Measurements from ENCODE around the gene CASP8AP2. TPM values are rescaled to one million over a fixed set of nuclear protein-coding genes. Genes with fewer than 3 reads are reported as not detected.

Gene CASP8AP2
- total RNA-seq, 1 donor from 2014 or later = 59.0 TPM

DNA sequence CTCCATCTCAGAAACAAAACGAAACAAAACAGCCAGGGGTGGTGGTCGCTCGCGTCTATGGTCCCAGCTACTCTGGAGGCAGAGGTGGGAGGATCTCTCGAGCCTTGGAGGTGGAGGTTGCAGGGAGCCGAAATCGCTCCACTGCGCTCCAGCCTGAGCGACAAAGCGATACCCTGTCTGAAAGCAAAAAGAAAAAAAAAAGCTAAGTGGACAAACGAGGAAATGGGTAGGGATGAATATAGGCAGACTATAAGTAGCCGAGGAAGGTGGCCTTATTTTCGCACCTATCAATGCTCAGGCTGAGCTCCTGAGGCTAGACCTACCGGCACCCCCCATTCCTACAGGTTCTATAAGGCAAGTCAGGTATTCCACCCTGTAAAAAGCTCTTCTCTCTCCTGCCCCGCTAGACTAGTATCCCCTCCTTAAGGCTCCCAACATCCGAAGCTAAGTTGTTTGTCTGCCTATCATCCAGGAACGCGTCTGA lies 650 bp upstream of the CASP8AP2 start:
- Histone ChIP-seq H2AFZ (replicated peaks) (peak overlapping the region; percentile 89), H3K36me3 (peaks cover 2% of the 10 kb centered on the region), H3K79me2 (ENCODE audit: low read depth) (peaks cover 42% of the 10 kb centered on the region), H3K4me3 (peak overlapping the region; percentile 74), H3K27me3 (no peaks in the 10 kb centered on the region), H3F3A (ENCODE audit: low read depth) (peaks cover 11% of the 10 kb centered on the region), H4K20me1 (ENCODE audit: low read depth) (no peaks in the 10 kb centered on the region), H3K4me2 (peak overlapping the region; percentile 75), H3K9ac (no peak overlapping the region), H3K27ac (no peak overlapping the region), H3K9me3 (ENCODE audit: low read depth) (no peaks in the 10 kb centered on the region), H3K4me1 (peaks cover 3% of the 10 kb centered on the region)
- Mint-ChIP-seq H3K4me1 (peaks cover 15% of the 10 kb centered on the region), H3K27me3 (ENCODE audit: insufficient read depth, low read depth) (no peaks in the 10 kb centered on the region), H3K9me3 (no peaks in the 10 kb centered on the region), H3K4me3 (peak overlapping the region; percentile 98), H3K27ac (peak overlapping the region; percentile 47), H3K36me3 (peaks cover 7% of the 10 kb centered on the region)
- peak; percentile 9 for DNase-seq (ENCODE audit: low spot score)
- TF ChIP-seq, protein P1, sequence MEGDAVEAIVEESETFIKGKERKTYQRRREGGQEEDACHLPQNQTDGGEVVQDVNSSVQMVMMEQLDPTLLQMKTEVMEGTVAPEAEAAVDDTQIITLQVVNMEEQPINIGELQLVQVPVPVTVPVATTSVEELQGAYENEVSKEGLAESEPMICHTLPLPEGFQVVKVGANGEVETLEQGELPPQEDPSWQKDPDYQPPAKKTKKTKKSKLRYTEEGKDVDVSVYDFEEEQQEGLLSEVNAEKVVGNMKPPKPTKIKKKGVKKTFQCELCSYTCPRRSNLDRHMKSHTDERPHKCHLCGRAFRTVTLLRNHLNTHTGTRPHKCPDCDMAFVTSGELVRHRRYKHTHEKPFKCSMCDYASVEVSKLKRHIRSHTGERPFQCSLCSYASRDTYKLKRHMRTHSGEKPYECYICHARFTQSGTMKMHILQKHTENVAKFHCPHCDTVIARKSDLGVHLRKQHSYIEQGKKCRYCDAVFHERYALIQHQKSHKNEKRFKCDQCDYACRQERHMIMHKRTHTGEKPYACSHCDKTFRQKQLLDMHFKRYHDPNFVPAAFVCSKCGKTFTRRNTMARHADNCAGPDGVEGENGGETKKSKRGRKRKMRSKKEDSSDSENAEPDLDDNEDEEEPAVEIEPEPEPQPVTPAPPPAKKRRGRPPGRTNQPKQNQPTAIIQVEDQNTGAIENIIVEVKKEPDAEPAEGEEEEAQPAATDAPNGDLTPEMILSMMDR (IDR thresholded peaks at IDR 0.05) = no peak
- TF ChIP-seq EZH2phosphoT487 (IDR thresholded peaks at IDR 0.05) (no peak), EZH2 (IDR thresholded peaks at IDR 0.05) (no peak)

DNA sequence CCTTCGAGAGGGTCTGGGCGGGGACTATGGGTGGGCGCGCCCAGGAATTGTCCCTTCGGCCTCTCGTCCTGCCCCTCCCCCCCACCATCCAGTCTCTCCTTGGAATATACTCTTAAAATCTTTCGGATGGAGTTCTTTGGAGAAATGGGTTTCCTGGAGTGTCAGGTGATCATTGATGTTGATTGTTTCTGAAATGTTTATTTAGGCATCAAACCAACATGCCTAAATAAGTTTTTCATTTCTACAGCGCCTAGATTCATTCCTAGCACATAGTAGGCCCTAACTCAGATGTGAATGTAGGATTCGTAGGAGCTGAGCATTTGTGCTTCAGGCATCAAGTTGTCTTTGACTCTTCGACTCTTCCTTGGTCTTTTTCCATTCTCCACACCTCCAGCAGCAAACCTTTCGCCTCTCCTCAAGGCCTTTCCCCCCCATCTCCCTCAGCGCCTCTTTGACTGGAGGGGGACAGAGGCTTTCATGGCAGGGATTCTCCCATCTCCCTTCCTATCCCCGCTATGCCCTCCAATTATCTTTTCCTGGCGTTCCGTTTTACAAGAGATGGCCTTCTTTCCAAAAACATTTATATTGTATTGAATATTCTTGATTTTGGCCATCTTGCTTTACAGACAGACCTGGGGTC lies 610 bp downstream of the CASP8AP2 start:
- Histone ChIP-seq H3K4me1 (peaks cover 3% of the 10 kb centered on the region), H3K9ac (peak overlapping the region; percentile 80), H4K20me1 (ENCODE audit: low read depth) (no peaks in the 10 kb centered on the region), H3K36me3 (peaks cover 2% of the 10 kb centered on the region), H3K4me3 (peak overlapping the region; percentile 74), H3K9me3 (ENCODE audit: low read depth) (no peaks in the 10 kb centered on the region), H3K4me2 (peak overlapping the region; percentile 91), H3K27me3 (no peaks in the 10 kb centered on the region), H2AFZ (replicated peaks) (peak overlapping the region; percentile 83), H3K27ac (peak overlapping the region; percentile 74), H3F3A (ENCODE audit: low read depth) (peaks cover 11% of the 10 kb centered on the region), H3K79me2 (ENCODE audit: low read depth) (peaks cover 55% of the 10 kb centered on the region)
- Mint-ChIP-seq H3K36me3 (peaks cover 11% of the 10 kb centered on the region), H3K9me3 (no peaks in the 10 kb centered on the region), H3K4me3 (peak overlapping the region; percentile 98), H3K27ac (peak overlapping the region; percentile 68), H3K4me1 (peaks cover 15% of the 10 kb centered on the region), H3K27me3 (ENCODE audit: insufficient read depth, low read depth) (no peaks in the 10 kb centered on the region)
- TF ChIP-seq EZH2 (IDR thresholded peaks at IDR 0.05) (no peak), EZH2phosphoT487 (IDR thresholded peaks at IDR 0.05) (no peak)
- TF ChIP-seq, protein P1 (IDR thresholded peaks at IDR 0.05) = no peak
- DNase-seq (ENCODE audit: low spot score) = peak; percentile 20

DNA sequence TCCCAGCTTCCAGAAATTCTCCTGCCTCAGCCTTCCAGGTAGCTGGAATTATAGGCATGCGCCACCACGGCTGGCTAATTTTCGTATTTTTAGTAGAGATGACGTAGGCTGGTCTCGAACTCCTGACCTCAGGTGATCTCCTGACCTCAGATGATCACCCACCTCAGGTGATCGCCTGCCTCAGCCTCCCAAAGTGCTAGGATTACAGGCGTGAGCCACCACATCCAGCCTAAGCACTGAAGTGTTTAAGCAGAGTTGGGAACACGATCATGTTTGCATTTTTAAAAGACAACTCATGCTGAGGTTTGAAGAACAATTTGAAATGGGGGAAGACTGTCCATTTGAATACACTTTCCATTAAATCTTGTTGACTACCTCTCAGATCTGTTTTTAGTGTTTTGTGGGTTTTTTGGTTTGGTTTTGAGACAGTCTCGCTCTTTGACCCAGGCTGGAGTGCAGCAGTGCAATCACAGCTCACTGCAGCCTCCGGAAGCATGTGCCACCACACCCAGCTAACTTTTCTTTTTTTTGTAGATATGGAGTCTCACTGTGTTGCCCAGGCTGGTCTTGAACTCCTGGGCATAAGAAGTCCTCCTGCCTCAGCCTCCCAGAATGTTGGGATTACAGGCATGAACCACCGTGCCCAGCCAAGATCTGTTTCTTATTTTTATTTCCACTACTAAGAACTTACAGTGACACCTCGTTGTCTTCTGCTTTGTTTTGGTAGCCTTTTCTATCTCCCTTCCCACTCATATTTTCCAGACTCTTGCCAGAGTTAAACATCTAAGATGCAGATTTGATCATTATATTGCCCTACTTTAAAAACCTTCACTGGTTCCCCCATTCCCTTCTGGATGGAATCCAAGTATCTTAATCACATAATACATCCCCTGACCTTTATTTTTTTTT lies 5.5 kb downstream of the CASP8AP2 start:
- Mint-ChIP-seq H3K9me3 (no peaks in the 10 kb centered on the region), H3K27me3 (ENCODE audit: insufficient read depth, low read depth) (no peaks in the 10 kb centered on the region), H3K27ac (no peak overlapping the region), H3K36me3 (peaks cover 30% of the 10 kb centered on the region), H3K4me3 (no peak overlapping the region), H3K4me1 (peaks cover 17% of the 10 kb centered on the region)
- TF ChIP-seq EZH2phosphoT487 (IDR thresholded peaks at IDR 0.05) = no peak
- TF ChIP-seq EZH2 (IDR thresholded peaks at IDR 0.05) = no peak
- Histone ChIP-seq H3K9ac (no peak overlapping the region), H3K4me1 (peaks cover 3% of the 10 kb centered on the region), H3F3A (ENCODE audit: low read depth) (peaks cover 3% of the 10 kb centered on the region), H3K9me3 (ENCODE audit: low read depth) (no peaks in the 10 kb centered on the region), H3K27me3 (no peaks in the 10 kb centered on the region), H3K36me3 (peaks cover 8% of the 10 kb centered on the region), H4K20me1 (ENCODE audit: low read depth) (peaks cover 33% of the 10 kb centered on the region), H3K27ac (no peak overlapping the region), H3K79me2 (ENCODE audit: low read depth) (peaks cover 100% of the 10 kb centered on the region), H2AFZ (replicated peaks) (no peak overlapping the region), H3K4me2 (no peak overlapping the region), H3K4me3 (no peak overlapping the region)
- DNase-seq (ENCODE audit: low spot score) = no peak
